Measurements from ENCODE around the gene MPP3. TPM values are rescaled to one million over a fixed set of nuclear protein-coding genes. Genes with fewer than 3 reads are reported as not detected.
"Not testable (repeated sequence)": the region's sequence is repeated elsewhere in the genome, so short reads cannot be mapped to it uniquely, and the experiment has no call there.

The MPP3 gene
- total RNA-seq, 1 donor from 2014 or later, result 10.2 TPM

GRCh38 chr17:43808076-43808475, 24.9 kb downstream of the MPP3 start:
- no peak for DNase-seq (ENCODE audit: low read depth, low spot score)

- no peak for DNase-seq (ENCODE audit: low read depth, low spot score)
Observed at GRCh38 chr17:43805117-43805516, 27.8 kb downstream of the MPP3 start.

- DNase-seq (ENCODE audit: low read depth, low spot score), result no peak
Observed at GRCh38 chr17:43803758-43804157, 29.2 kb downstream of the MPP3 start.

- no peak for DNase-seq (ENCODE audit: low read depth, low spot score)
Observed at GRCh38 chr17:43801844-43802243, 31.1 kb downstream of the MPP3 start.

GRCh38 chr17:43800736-43801135, 32.2 kb downstream of the MPP3 start:
- no peak for DNase-seq (ENCODE audit: low read depth, low spot score)

GRCh38 chr17:43799047-43799446, 33.9 kb downstream of the MPP3 start:
- no peak for DNase-seq (ENCODE audit: low read depth, low spot score)

- DNase-seq (ENCODE audit: low read depth, low spot score), result not testable (repeated sequence)
Observed at GRCh38 chr17:43798024-43798423, 34.9 kb downstream of the MPP3 start.

GRCh38 chr17:43792668-43793067, 40.3 kb downstream of the MPP3 start:
- not testable (repeated sequence) for DNase-seq (ENCODE audit: low read depth, low spot score)

- DNase-seq (ENCODE audit: low read depth, low spot score), result no peak
Observed at GRCh38 chr17:43791589-43791988, 41.4 kb downstream of the MPP3 start.

- DNase-seq (ENCODE audit: low read depth, low spot score), result no peak
Observed at GRCh38 chr17:43790311-43790940, 42.5 kb downstream of the MPP3 start.

GRCh38 chr17:43789482-43789881, 43.5 kb downstream of the MPP3 start:
- DNase-seq (ENCODE audit: low read depth, low spot score), result no peak

- no peak for DNase-seq (ENCODE audit: low read depth, low spot score)
Observed at GRCh38 chr17:43788540-43788939, 44.4 kb downstream of the MPP3 start.

- DNase-seq (ENCODE audit: low read depth, low spot score), result no peak
Observed at GRCh38 chr17:43787728-43788127, 45.2 kb downstream of the MPP3 start.

GRCh38 chr17:43784628-43785101, 48.3 kb downstream of the MPP3 start:
- no peak for DNase-seq (ENCODE audit: low read depth, low spot score)

GRCh38 chr17:43784068-43784467, 48.9 kb downstream of the MPP3 start:
- DNase-seq (ENCODE audit: low read depth, low spot score), result no peak

- DNase-seq (ENCODE audit: low read depth, low spot score), result no peak
Observed at GRCh38 chr17:43782913-43783680, 49.8 kb downstream of the MPP3 start.

- DNase-seq (ENCODE audit: low read depth, low spot score), result no peak
Observed at GRCh38 chr17:43780135-43780534, 52.8 kb downstream of the MPP3 start, which contains the start of gene CFAP97D1. CFAP97D1 (plus strand) TSS chr17:43780435; CDS start chr17:43780463, 28 bp downstream.

GRCh38 chr17:43779145-43780125, 53.5 kb downstream of the MPP3 start:
- DNase-seq (ENCODE audit: low read depth, low spot score), result no peak

GRCh38 chr17:43778337-43779144, 54.4 kb downstream of the MPP3 start, which contains the start of gene DUSP3:
DUSP3 (minus strand) TSS chr17:43778977; CDS start chr17:43778924, 53 bp downstream.
- peak; percentile 83 for DNase-seq (ENCODE audit: low read depth, low spot score)

All from pulmonary artery endothelial cell (primary cell).